A673 (cell line): ENCODE results near the gene ZBTB20. TPM values are rescaled to one million over a fixed set of nuclear protein-coding genes. Genes with fewer than 3 reads are reported as not detected.

Source experiments
- BruUV-seq: library from RNA; stranded (reverse); fragments of 400-500 nt; replicated peaks from 2 replicates; lab custom pipeline; 2021; lab: Mats Ljungman, UMichigan
- CTCF ChIA-PET: fragments of 300-600 bp; sonication (Branson Sonifier 250); formaldehyde crosslinking; loops from one replicate; lab custom pipeline; 2022; ENCODE audit warnings: antibody characterized with exemption; lab: Charles Lee
- POLR2A ChIA-PET: fragments of 300-600 bp; sonication (Branson Sonifier 250); formaldehyde crosslinking; loops from one replicate; lab custom pipeline; 2022; ENCODE audit warnings: antibody characterized with exemption; ENCODE audit not compliant: low non-redundant PET; lab: Charles Lee
- DNase-seq: peaks from one replicate; pipeline ENCODE4 v3.0.0-alpha.2; 2015; ENCODE audit warnings: low spot score
- H3K27ac ChIP-seq: fragments of 200-600 bp; sonication (generic); 2 replicates; pipeline ENCODE4 v1.5.1; 2016; ENCODE audit warnings: mixed run types, low read depth, mild to moderate bottlenecking, mixed read lengths, antibody characterized with exemption, low read length; ENCODE audit not compliant: poor library complexity, severe bottlenecking
- H3K27me3 ChIP-seq: fragments of 200-600 bp; sonication (generic); replicated peaks from 2 replicates; pipeline ENCODE4 v1.6.1; 2017; ENCODE audit warnings: mixed run types, low read depth, mild to moderate bottlenecking, mixed read lengths, antibody characterized with exemption, low read length; ENCODE audit not compliant: insufficient read depth, poor library complexity
- H3K36me3 ChIP-seq: fragments of 200-600 bp; sonication (generic); 2 replicates; pipeline ENCODE4 v1.6.1; 2016; ENCODE audit warnings: mixed run types, mild to moderate bottlenecking, mixed read lengths, antibody characterized with exemption, low read length; ENCODE audit not compliant: insufficient read depth, poor library complexity, severe bottlenecking
- H3K4me1 ChIP-seq: fragments of 200-600 bp; sonication (generic); 2 replicates; pipeline ENCODE4 v1.6.1; 2017; ENCODE audit warnings: mixed run types, mild to moderate bottlenecking, mixed read lengths, antibody characterized with exemption, low read length; ENCODE audit not compliant: insufficient read depth, poor library complexity, severe bottlenecking
- H3K4me3 ChIP-seq: fragments of 200-600 bp; sonication (generic); 2 replicates; pipeline ENCODE4 v1.5.1; 2016; ENCODE audit warnings: low read depth, mixed run types, mild to moderate bottlenecking, mixed read lengths, low read length; ENCODE audit not compliant: poor library complexity, severe bottlenecking
- H3K9me3 ChIP-seq: fragments of 200-600 bp; sonication (generic); 2 replicates; pipeline ENCODE4 v1.6.1; 2016; ENCODE audit warnings: mixed run types, low read depth, mild to moderate bottlenecking, mixed read lengths, antibody characterized with exemption, low read length; ENCODE audit not compliant: poor library complexity, severe bottlenecking
- EZH2 ChIP-seq: fragments of 200-600 bp; sonication (generic); IDR thresholded peaks from 2 replicates; pipeline ENCODE4 v1.6.1; 2017; ENCODE audit warnings: borderline replicate concordance, low read depth, mild to moderate bottlenecking, mixed read lengths, antibody characterized with exemption, low read length; ENCODE audit not compliant: poor library complexity, severe bottlenecking
- intact Hi-C: fragments of 100-400 bp; cut with micrococcal nuclease; formaldehyde crosslinking; loops from one replicate; pipeline ENCODE4 v1.10.0; 2022; ENCODE audit not compliant: unreplicated experiment
- total RNA-seq: library from RNA; stranded (reverse); gene quantifications from 2 replicates; pipeline ENCODE4 v1.2.3, GENCODE V29; 2021
- TF ChIP-seq, protein P1 (sequence below): fragments of 300-800, 200-600 bp; sonication (generic); conservative IDR thresholded peaks from 2 replicates; pipeline ENCODE4 v1.5.1; 2017; ENCODE audit warnings: low read depth, mild to moderate bottlenecking, antibody characterized with exemption, low read length, moderate library complexity, mixed read lengths

ZBTB20 gene
- total RNA-seq, 1 experiment from 2014 or later, result 13.5 TPM

DNA sequence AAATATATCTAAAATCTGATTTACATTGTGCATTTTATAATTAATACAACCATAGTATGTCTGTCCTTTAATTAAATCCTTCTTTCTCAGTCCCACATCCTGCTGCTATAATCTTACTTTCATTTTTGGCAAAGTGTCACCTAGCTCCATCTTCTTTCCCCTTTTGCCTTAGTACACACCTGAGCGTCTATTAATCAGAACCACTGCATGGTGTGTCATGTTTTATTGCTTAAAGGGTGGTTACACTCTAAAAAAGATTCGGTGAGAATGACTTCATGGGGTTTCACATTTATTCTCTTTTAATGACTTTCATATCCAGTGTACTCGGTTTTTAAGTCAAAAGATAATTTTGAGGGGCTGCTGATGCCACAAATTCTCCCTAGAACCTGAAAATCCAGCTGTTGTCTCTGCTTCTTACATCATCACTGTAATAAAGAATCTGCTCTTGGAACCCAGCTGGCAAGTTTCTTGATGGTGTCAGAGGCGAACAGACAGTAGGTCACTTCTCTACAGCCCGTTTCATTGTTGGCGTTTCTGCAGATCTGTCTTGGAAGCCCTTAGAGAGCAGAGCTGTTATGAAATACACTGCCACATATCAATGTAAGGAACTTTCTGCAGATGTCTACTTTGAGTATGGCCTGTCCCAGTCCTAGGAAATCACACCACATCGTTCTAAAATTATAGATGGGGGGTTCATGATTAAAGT is 753.6 kb downstream of the ZBTB20 start:
- ChIA-PET CTCF (no interaction called here), POLR2A (no interaction called here)
- no peaks in the 10 kb centered on the region for H3K36me3 ChIP-seq
- H3K9me3 ChIP-seq, result no peaks in the 10 kb centered on the region
- no peaks in the 10 kb centered on the region for H3K4me1 ChIP-seq
- H3K4me3 ChIP-seq, result no peak overlapping the region
- no peak for TF ChIP-seq EZH2
- TF ChIP-seq, protein P1, sequence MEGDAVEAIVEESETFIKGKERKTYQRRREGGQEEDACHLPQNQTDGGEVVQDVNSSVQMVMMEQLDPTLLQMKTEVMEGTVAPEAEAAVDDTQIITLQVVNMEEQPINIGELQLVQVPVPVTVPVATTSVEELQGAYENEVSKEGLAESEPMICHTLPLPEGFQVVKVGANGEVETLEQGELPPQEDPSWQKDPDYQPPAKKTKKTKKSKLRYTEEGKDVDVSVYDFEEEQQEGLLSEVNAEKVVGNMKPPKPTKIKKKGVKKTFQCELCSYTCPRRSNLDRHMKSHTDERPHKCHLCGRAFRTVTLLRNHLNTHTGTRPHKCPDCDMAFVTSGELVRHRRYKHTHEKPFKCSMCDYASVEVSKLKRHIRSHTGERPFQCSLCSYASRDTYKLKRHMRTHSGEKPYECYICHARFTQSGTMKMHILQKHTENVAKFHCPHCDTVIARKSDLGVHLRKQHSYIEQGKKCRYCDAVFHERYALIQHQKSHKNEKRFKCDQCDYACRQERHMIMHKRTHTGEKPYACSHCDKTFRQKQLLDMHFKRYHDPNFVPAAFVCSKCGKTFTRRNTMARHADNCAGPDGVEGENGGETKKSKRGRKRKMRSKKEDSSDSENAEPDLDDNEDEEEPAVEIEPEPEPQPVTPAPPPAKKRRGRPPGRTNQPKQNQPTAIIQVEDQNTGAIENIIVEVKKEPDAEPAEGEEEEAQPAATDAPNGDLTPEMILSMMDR, result no peak
- H3K27me3 ChIP-seq, result no peaks in the 10 kb centered on the region
- BruUV-seq, result no TSS peak
- no peak for DNase-seq
- intact Hi-C loops, result no loop called here
- H3K27ac ChIP-seq, result no peak overlapping the region

GRCh38 chr3:114392831-114393230 is 754.3 kb downstream of the ZBTB20 start:
- Histone ChIP-seq H3K9me3 (no peaks in the 10 kb centered on the region), H3K27ac (no peak overlapping the region), H3K27me3 (no peaks in the 10 kb centered on the region), H3K36me3 (no peaks in the 10 kb centered on the region), H3K4me1 (no peaks in the 10 kb centered on the region), H3K4me3 (no peak overlapping the region)
- POLR2A ChIA-PET, result no interaction called here
- CTCF ChIA-PET, result no interaction called here
- intact Hi-C loops, result no loop called here
- BruUV-seq, result no TSS peak
- DNase-seq, result no peak
- TF ChIP-seq EZH2, result no peak
- TF ChIP-seq, protein P1, result no peak

DNA sequence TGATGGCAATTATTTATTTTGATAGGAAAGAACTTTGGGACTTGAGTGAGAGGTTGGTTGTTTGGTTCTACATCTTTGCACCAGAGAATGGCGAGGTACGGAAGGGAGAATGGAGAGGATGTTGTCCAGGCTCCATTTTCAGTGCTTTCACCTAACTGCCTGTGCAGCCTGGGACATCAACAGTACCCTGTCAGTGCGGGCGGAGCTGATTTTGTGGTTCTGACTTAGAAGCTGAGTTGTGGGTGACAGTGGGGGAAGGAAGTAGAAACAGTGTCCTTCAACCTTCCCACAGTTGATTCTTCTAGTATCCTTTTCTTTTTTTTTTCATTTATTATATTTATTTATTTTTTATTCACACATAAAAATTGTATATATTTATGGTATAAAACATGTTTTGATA is 757.9 kb downstream of the ZBTB20 start:
- Histone ChIP-seq H3K4me1 (peaks cover 9% of the 10 kb centered on the region), H3K27ac (no peak overlapping the region), H3K9me3 (no peaks in the 10 kb centered on the region), H3K4me3 (no peak overlapping the region), H3K36me3 (no peaks in the 10 kb centered on the region), H3K27me3 (no peaks in the 10 kb centered on the region)
- CTCF ChIA-PET, result no interaction called here
- BruUV-seq, result no TSS peak
- DNase-seq, result no peak
- no peak for TF ChIP-seq EZH2
- TF ChIP-seq, protein P1, result no peak
- intact Hi-C loops, result loop anchor here (10.0 kb wide), 1 partner anchor 196 kb away; no protein-coding TSS in a partner anchor
- POLR2A ChIA-PET, result no interaction called here
